Heart right ventricle (tissue), 16 donors: Measurements from ENCODE around the gene BOD1L1. TPM values are rescaled to one million over a fixed set of nuclear protein-coding genes. Genes with fewer than 3 reads are reported as not detected.

Source experiments
- ATAC-seq, 8 donors: fragments of 200-7000 bp; cut with Tn5 transposase; one replicate each; pipeline ENCODE4 v1.9.1; 2020; ENCODE audit warnings: mild to moderate bottlenecking in 8 of 8, moderate library complexity in 8 of 8, moderate number of reproducible peaks in 1 of 8
- DNase-seq, 2 donors: peaks; one replicate each; pipeline ENCODE4 v3.0.0-alpha.2; 2020
- H3K27ac ChIP-seq, 10 donors: fragments of 200-600 bp; sonication (generic) in 2 of 10; one replicate each; pipeline versions ENCODE4 v1.5.0 to v1.8.0; 2020 to 2022; ENCODE audit warnings: mild to moderate bottlenecking in 3 of 10
- H3K27me3 ChIP-seq, 7 donors: fragments of 200-600 bp; one replicate each; pipeline ENCODE4 v1.8.0; 2021 to 2022; ENCODE audit warnings: mild to moderate bottlenecking in 2 of 7
- H3K36me3 ChIP-seq, 9 donors: fragments of 200-600 bp; sonication (generic) in 1 of 9; one replicate each; pipeline versions ENCODE4 v1.5.0 to v1.8.0; 2020 to 2022; ENCODE audit warnings: mild to moderate bottlenecking in 2 of 9
- H3K4me1 ChIP-seq, 9 donors: fragments of 200-600 bp; sonication (generic) in 1 of 9; one replicate each; pipeline versions ENCODE4 v1.5.0 to v1.8.0; 2020 to 2022; ENCODE audit warnings: mild to moderate bottlenecking in 4 of 9
- H3K4me3 ChIP-seq, 10 donors: fragments of 200-600 bp; sonication (generic) in 2 of 10; one replicate each; pipeline versions ENCODE4 v1.5.0 to v1.8.0; 2020 to 2022; ENCODE audit warnings: mild to moderate bottlenecking in 7 of 10, moderate library complexity in 2 of 10
- H3K9me3 ChIP-seq, 11 donors: fragments of 200-600 bp in 10 of 11; sonication (generic) in 2 of 11; one replicate each; pipeline versions ENCODE4 v1.5.0 to v1.8.0; 2013 to 2022; ENCODE audit warnings: mild to moderate bottlenecking in 2 of 11, control low read depth in 1 of 11, moderate library complexity in 1 of 11
- CTCF ChIP-seq, 9 donors: fragments of 200-600 bp; sonication (generic) in 2 of 9; IDR thresholded peaks; one replicate each; pipeline versions ENCODE4 v1.5.0 to v1.8.0; 2021 to 2022; ENCODE audit warnings: antibody characterized with exemption in 9 of 9, mild to moderate bottlenecking in 5 of 9, moderate library complexity in 1 of 9
- WGBS, 2 donors: extraction: QIAGEN DNeasy Blood & Tissue Kit; methylation state at CpG; one replicate each; pipeline ENCODE4 v1.1.7; 2013; ENCODE audit warnings: inconsistent platforms in 1 of 2; 5-methylcytosine and 5-hydroxymethylcytosine counted together
- intact Hi-C, 10 donors: fragments of 100-400 bp; cut with DNase I; formaldehyde crosslinking; loops; one replicate each; pipeline versions ENCODE4 v1.11.1 to v1.14.2; 2022
- polyA plus RNA-seq, 2 donors: library from polyadenylated mRNA; stranded (reverse); fragments of 200-250 nt; gene quantifications; one replicate each; pipeline ENCODE4 v1.2.3, GENCODE V29; 2013
- total RNA-seq, 10 donors: library from RNA; stranded (reverse); fragmentation: NEBNext Ultra II Directional in 3 of 10; extraction: Animal tissue kit (Norgen Biotek cat#: 25700) in 3 of 10; gene quantifications; one replicate each; pipeline versions ENCODE4 v1.2.1 to v1.2.4, GENCODE V29; 2021 to 2023
- donor health status: Arrhythmogenic right ventricular cardiomyopathy.
- donor health status: ischemic (EF 13 %, LVEDD 7.1; RV severe dilation, severe dysfunction).
- donor health status: healthy with polysubstance abuse.
- donor health status: DM: no; HTN: yes; CAD: no.
- donor health status: DM: no; HTN: no; CAD: no.
- donor health status: ischemic (EF 25% LVEDD 6.9; RV normal size, moderate dysfunction).
- donor health status: ischemic (EF 25% LVEDD 5.7; RV mildly dilated, moderate dysfunction).
- donor health status: healthy.
- donor health status: DM: yes; HTN: yes; CAD: no.
- donor health status: Ischemic cardiomyopathy.
- donor health status: ischemic (EF 35%, LVEDD 5.7; RV mildly dilated, moderate dysfunction).
- donor health status: nonischemic (EF 11% LVEDD 7.7; RV severe dilation, severe dysfunction).
- donor health status: DM: yes; HTN: yes; CAD: no.
- donor health status: PGD.
- donor health status: ischemic (EF 29% LVEDD 5.4; RV normal size, mild dysfunction).
- donor health status: nonischemic (EF 23%, LVEDD 6.1; RV moderate dilation, normal function).

The BOD1L1 gene
- total and polyA plus RNA-seq, 12 donors = 7.9 to 28.1 (median 23.5) TPM

GRCh38 chr4:13555325-13555724 lies 72.2 kb downstream of the BOD1L1 start:
- Histone ChIP-seq H3K27me3 (peaks cover 0 to 46% (median 26%) of the 10 kb centered on the region in 7 donors), H3K36me3 (no peaks in the 10 kb centered on the region), H3K9me3 (peaks cover 0 to 26% (median 0%) of the 10 kb centered on the region in 11 donors), H3K4me3 (no peak overlapping the region), H3K27ac (no peak overlapping the region), H3K4me1 (no peaks in the 10 kb centered on the region)
- intact Hi-C loops = no loop called here
- WGBS, 2 donors = 84 to 87% methylated on average over 2 of the region's 2 CpGs
- TF ChIP-seq CTCF (IDR thresholded peaks at IDR 0.05) = no peak
- ATAC-seq (no peak), DNase-seq (no peak)

DNA sequence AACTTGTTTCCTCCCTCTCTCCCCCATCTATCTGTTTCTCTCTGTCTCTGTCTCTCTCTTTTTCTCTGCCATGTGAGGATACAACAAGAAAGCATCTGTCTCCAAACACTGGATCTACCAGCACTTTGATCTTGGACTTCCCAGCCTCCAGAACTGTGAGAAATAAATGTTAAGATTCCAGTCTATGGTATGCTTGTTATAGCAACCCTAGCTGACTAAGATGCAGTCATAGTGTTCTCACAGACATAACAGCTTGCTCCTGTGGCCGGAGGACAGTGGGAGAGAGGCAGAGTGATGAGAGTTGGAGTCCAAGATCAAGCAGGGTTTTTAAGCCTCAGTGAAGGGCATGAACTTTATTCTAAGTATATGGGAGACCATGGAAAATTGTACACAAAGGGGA lies 74.4 kb downstream of the BOD1L1 start:
- Histone ChIP-seq H3K27ac (no peak overlapping the region), H3K27me3 (peaks cover under 1 to 68% (median 48%) of the 10 kb centered on the region in 7 donors), H3K4me3 (no peak overlapping the region), H3K9me3 (peaks cover 0 to 26% (median 0%) of the 10 kb centered on the region in 11 donors), H3K36me3 (no peaks in the 10 kb centered on the region), H3K4me1 (peaks cover 0 to 11% (median 8%) of the 10 kb centered on the region in 9 donors)
- no peak for DNase-seq
- WGBS, 2 donors = 70 to 74% methylated on average over 1 of the region's 1 CpG
- TF ChIP-seq CTCF (IDR thresholded peaks at IDR 0.05) = no peak
- no peak for ATAC-seq
- intact Hi-C loops = no loop called here

GRCh38 chr4:13548984-13549546 lies 78.5 kb downstream of the BOD1L1 start:
- peak overlapping the region in 7 of 10 donors; percentile 10 to 40 (median 23) for H3K4me3 ChIP-seq
- WGBS, 2 donors = 3 to 4% methylated on average over 21 of the region's 21 CpGs
- no peaks in the 10 kb centered on the region for H3K36me3 ChIP-seq
- ATAC-seq (peak; percentile 45 to 82 (median 69)), DNase-seq (peak; percentile 67 to 83)
- H3K27ac ChIP-seq = no peak overlapping the region
- H3K27me3 ChIP-seq = peaks cover 36 to 94% (median 83%) of the 10 kb centered on the region in 7 donors
- intact Hi-C loops = loop anchor here (1.0 to 10.0 kb wide), 7 partner anchors 696 to 820 kb away; no protein-coding TSS in a partner anchor
- H3K4me1 ChIP-seq = peaks cover 0 to 40% (median 25%) of the 10 kb centered on the region in 9 donors
- peak; percentile 84 to 94 (median 89) for TF ChIP-seq CTCF (IDR thresholded peaks at IDR 0.05)
- H3K9me3 ChIP-seq = peaks cover 0 to 26% (median 0%) of the 10 kb centered on the region in 11 donors

GRCh38 chr4:13548059-13548983 lies 79.2 kb downstream of the BOD1L1 start:
- Histone ChIP-seq H3K36me3 (no peaks in the 10 kb centered on the region), H3K9me3 (peaks cover 0 to 25% (median 0%) of the 10 kb centered on the region in 11 donors), H3K27ac (no peak overlapping the region), H3K4me1 (peaks cover 3 to 46% (median 30%) of the 10 kb centered on the region in 9 donors), H3K4me3 (peak overlapping the region in 5 of 10 donors; percentile 21 to 52 (median 34)), H3K27me3 (peaks cover 43 to 100% (median 90%) of the 10 kb centered on the region in 7 donors)
- intact Hi-C loops = loop anchor here (2.0 to 10.0 kb wide), 6 partner anchors 696 to 820 kb away; no protein-coding TSS in a partner anchor
- ATAC-seq = no peak
- TF ChIP-seq CTCF (IDR thresholded peaks at IDR 0.05) = no peak
- no peak for DNase-seq
- WGBS, 2 donors = 8% methylated on average over 35 of the region's 35 CpGs
